Parathyroid adenoma (tissue), 2 donors: ENCODE data around the gene ITFG1.
"Not testable (repeated sequence)": the region's sequence is repeated elsewhere in the genome, so short reads cannot be mapped to it uniquely, and the experiment has no call there.

Experiments used
- H2AFZ ChIP-seq: fragments of 300-600 bp; sonication (generic); one replicate; pipeline ENCODE4 v1.7.0; 2017; ENCODE audit warnings: antibody characterized with exemption, mild to moderate bottlenecking
- H3K27ac ChIP-seq: fragments of 300-600 bp; sonication (generic); one replicate; pipeline ENCODE4 v1.7.0; 2017
- H3K27me3 ChIP-seq: fragments of 300-600 bp; sonication (generic); one replicate; pipeline ENCODE4 v1.7.0; 2017; ENCODE audit warnings: low read length; ENCODE audit not compliant: control insufficient read depth, insufficient read depth
- H3K36me3 ChIP-seq: fragments of 300-600 bp; sonication (generic); one replicate; pipeline ENCODE4 v1.7.0; 2017; ENCODE audit warnings: low read length; ENCODE audit not compliant: control insufficient read depth, insufficient read depth
- H3K4me1 ChIP-seq: fragments of 300-600 bp; sonication (generic); one replicate; pipeline ENCODE4 v1.7.0; 2017; ENCODE audit warnings: control low read depth
- H3K4me2 ChIP-seq: fragments of 300-600 bp; sonication (generic); one replicate; pipeline ENCODE4 v1.7.0; 2017; ENCODE audit warnings: low read length
- H3K4me3 ChIP-seq: fragments of 300-600 bp; sonication (generic); one replicate; pipeline ENCODE4 v1.7.0; 2017; ENCODE audit warnings: low read depth, low read length
- H3K79me2 ChIP-seq: fragments of 300-600 bp; sonication (generic); one replicate; pipeline ENCODE4 v1.7.0; 2017; ENCODE audit warnings: control low read depth
- H3K9ac ChIP-seq: fragments of 300-600 bp; sonication (generic); one replicate; pipeline ENCODE4 v1.7.0; 2017; ENCODE audit warnings: mild to moderate bottlenecking
- H3K9me3 ChIP-seq: fragments of 300-600 bp; sonication (generic); one replicate; pipeline ENCODE4 v1.7.0; 2017; ENCODE audit warnings: low read length; ENCODE audit not compliant: control insufficient read depth
- TF ChIP-seq, protein P1 (sequence below): fragments of 300-600 bp; sonication (generic); IDR thresholded peaks from one replicate; pipeline ENCODE4 v1.7.0; 2017; ENCODE audit warnings: antibody characterized with exemption, mild to moderate bottlenecking
- donor health status: primary hyperparathyroidism.

ITFG1 gene

DNA sequence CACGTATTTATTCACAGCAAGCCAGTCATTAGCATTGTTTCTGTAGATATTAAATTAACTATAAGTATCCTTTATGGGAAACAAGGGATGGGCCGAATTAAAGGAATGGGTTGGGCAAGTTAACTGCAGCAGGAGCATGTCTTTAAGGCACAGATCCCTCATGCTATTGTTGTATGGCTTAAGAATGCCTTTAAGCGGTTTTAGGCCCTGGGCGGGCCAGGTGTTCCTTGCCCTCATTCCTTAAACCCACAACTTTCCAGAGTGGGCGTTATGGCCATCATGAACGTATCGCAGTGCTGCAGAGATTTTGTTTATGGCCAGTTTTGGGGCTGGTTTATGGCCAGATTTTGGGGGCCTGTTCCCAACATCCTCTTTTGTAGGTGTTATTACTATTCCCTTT lies 9.3 kb upstream of the ITFG1 start:
- no peak overlapping the region for H3K4me2 ChIP-seq
- TF ChIP-seq, protein P1, sequence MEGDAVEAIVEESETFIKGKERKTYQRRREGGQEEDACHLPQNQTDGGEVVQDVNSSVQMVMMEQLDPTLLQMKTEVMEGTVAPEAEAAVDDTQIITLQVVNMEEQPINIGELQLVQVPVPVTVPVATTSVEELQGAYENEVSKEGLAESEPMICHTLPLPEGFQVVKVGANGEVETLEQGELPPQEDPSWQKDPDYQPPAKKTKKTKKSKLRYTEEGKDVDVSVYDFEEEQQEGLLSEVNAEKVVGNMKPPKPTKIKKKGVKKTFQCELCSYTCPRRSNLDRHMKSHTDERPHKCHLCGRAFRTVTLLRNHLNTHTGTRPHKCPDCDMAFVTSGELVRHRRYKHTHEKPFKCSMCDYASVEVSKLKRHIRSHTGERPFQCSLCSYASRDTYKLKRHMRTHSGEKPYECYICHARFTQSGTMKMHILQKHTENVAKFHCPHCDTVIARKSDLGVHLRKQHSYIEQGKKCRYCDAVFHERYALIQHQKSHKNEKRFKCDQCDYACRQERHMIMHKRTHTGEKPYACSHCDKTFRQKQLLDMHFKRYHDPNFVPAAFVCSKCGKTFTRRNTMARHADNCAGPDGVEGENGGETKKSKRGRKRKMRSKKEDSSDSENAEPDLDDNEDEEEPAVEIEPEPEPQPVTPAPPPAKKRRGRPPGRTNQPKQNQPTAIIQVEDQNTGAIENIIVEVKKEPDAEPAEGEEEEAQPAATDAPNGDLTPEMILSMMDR = no peak
- H3K36me3 ChIP-seq = no peaks in the 10 kb centered on the region
- H3K79me2 ChIP-seq = peaks cover 33% of the 10 kb centered on the region
- peaks cover 6% of the 10 kb centered on the region for H3K4me1 ChIP-seq
- no peaks in the 10 kb centered on the region for H3K27me3 ChIP-seq
- no peaks in the 10 kb centered on the region for H3K9me3 ChIP-seq
- no peak overlapping the region for H2AFZ ChIP-seq
- H3K4me3 ChIP-seq = no peak overlapping the region
- H3K9ac ChIP-seq = no peak overlapping the region
- no peak overlapping the region for H3K27ac ChIP-seq

GRCh38 chr16:47469227-47469626 lies 8.4 kb upstream of the ITFG1 start:
- TF ChIP-seq, protein P1 = no peak
- no peak overlapping the region for H2AFZ ChIP-seq
- H3K79me2 ChIP-seq = peaks cover 33% of the 10 kb centered on the region
- no peak overlapping the region for H3K27ac ChIP-seq
- no peaks in the 10 kb centered on the region for H3K36me3 ChIP-seq
- H3K4me3 ChIP-seq = no peak overlapping the region
- H3K9ac ChIP-seq = no peak overlapping the region
- peaks cover 6% of the 10 kb centered on the region for H3K4me1 ChIP-seq
- H3K27me3 ChIP-seq = no peaks in the 10 kb centered on the region
- H3K9me3 ChIP-seq = no peaks in the 10 kb centered on the region
- H3K4me2 ChIP-seq = no peak overlapping the region

GRCh38 chr16:47468070-47468689 lies 7.3 kb upstream of the ITFG1 start:
- H2AFZ ChIP-seq, H3K4me3 ChIP-seq, H3K36me3 ChIP-seq, H3K4me1 ChIP-seq, H3K9ac ChIP-seq, H3K27me3 ChIP-seq, H3K27ac ChIP-seq, H3K9me3 ChIP-seq: not testable (repeated sequence)
- Histone ChIP-seq H3K79me2 (peaks cover 33% of the 10 kb centered on the region), H3K4me2 (peak overlapping the region; percentile 7)

DNA sequence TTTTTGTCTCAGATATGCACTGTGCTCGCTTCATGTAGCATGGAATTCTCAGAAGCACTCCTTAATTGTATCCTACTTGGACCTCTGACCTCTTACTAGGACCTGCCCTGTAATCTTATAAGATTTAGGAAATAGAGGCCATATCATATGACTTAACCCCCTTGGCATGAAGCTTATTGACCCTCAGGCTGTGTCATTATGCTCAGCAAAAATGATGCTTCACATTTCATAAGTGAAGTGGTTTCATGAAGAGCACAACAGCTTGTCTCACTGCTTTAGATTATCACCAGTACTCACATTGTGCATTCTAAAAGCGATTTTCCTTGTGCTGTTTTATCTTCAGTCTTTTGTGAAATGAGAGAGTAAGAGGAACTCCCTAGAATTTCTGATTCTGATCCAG lies 6.6 kb upstream of the ITFG1 start:
- H3K4me3 ChIP-seq = no peak overlapping the region
- TF ChIP-seq, protein P1 = no peak
- H2AFZ ChIP-seq = no peak overlapping the region
- H3K79me2 ChIP-seq = peaks cover 33% of the 10 kb centered on the region
- no peak overlapping the region for H3K9ac ChIP-seq
- H3K9me3 ChIP-seq = no peaks in the 10 kb centered on the region
- no peak overlapping the region for H3K4me2 ChIP-seq
- no peak overlapping the region for H3K27ac ChIP-seq
- H3K36me3 ChIP-seq = no peaks in the 10 kb centered on the region
- H3K27me3 ChIP-seq = no peaks in the 10 kb centered on the region
- peaks cover 6% of the 10 kb centered on the region for H3K4me1 ChIP-seq

DNA sequence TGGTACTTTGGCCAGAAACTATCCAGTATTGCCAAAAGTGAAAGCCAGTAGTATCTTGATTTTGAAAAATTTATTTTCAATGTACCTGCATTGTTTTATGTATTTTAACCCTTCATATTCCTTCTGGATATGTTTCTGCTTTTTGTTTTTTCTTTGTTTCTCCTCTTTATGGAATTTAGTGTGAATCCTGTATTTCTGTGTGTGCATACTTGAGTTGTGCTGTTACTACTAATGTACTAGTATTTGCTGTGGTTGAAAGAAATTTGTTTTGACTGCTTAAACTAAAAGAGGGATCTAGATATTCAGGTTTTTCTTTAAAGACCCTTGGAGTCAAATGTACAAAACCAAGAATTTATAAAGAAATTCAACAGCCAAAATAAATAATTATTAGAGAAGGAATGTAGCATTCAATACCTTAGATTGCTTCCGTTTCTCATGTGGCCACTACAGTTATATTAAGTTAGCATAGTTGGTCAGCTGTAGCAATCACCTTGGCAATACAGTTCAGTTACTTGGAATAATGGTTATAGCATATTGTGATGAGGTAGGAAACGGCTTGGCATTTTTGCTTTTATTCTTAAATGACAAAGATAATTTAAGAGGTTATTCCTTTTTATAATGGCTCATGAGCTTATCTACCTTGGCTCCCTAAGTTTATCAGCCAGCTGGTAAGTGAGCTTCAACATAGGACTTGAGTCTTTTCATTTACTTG lies 5.2 kb upstream of the ITFG1 start:
- Histone ChIP-seq H3K4me1 (peaks cover 6% of the 10 kb centered on the region), H3K4me2 (no peak overlapping the region), H3K79me2 (peaks cover 25% of the 10 kb centered on the region), H3K27ac (no peak overlapping the region), H3K27me3 (no peaks in the 10 kb centered on the region), H3K36me3 (no peaks in the 10 kb centered on the region), H3K4me3 (no peak overlapping the region), H3K9ac (no peak overlapping the region), H2AFZ (no peak overlapping the region), H3K9me3 (no peaks in the 10 kb centered on the region)
- TF ChIP-seq, protein P1 = no peak
